PFSK-1 (cell line): Measurements from ENCODE around the gene COA4.

Experiments used
- FOXP2 ChIP-seq: optimal IDR thresholded peaks from 2 replicates; pipeline ENCODE3; 2011; ENCODE audit warnings: borderline replicate concordance, control low read depth, inconsistent platforms; ENCODE audit not compliant: insufficient read depth; ENCODE audit errors: extremely low read length, extremely low read depth
- POLR2AphosphoS5 ChIP-seq: IDR thresholded peaks from 2 replicates; pipeline ENCODE4 v1.6.1; 2012; ENCODE audit warnings: low read depth, mild to moderate bottlenecking, control low read depth, low read length, moderate library complexity
- SIN3A ChIP-seq: IDR thresholded peaks from 2 replicates; pipeline ENCODE4 v1.6.1; 2012; ENCODE audit warnings: mild to moderate bottlenecking, low read length, moderate library complexity, borderline replicate concordance; ENCODE audit not compliant: insufficient read depth
- TAF1 ChIP-seq: IDR thresholded peaks from 2 replicates; pipeline ENCODE4 v1.6.1; 2012; ENCODE audit warnings: low read length, control low read depth, borderline replicate concordance; ENCODE audit not compliant: insufficient read depth
- TF ChIP-seq, protein P1 (sequence below), 2 experiments: IDR thresholded peaks; 2 replicates each; pipeline versions ENCODE4 v1.6.1 to v1.8.0; 2011 to 2012; ENCODE audit warnings: low read depth in 2 of 2, low read length in 2 of 2, control low read depth in 1 of 2, inconsistent platforms in 1 of 2, mild to moderate bottlenecking in 1 of 2, moderate library complexity in 1 of 2; ENCODE audit not compliant: insufficient read depth in 1 of 2

COA4 gene

DNA sequence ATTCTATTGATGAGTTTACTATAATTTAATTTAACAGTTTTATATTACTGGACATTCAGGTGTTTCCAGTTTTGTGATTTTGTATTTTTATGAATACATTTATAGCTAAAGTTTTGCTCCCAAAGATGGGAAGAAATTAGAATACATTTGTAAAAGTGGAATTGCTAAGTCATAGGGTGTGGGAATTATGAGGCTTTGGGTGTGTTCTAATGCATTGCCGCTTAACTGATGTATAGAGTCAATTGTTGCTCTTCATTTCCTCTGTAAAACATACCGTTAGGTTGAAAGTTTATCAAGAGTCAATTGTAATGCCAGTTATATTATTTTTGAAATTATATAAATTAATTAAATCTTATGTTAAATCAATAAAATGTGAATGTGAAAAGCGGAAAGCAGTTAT is 16.4 kb upstream of the COA4 start:
- TF ChIP-seq POLR2AphosphoS5, result no peak
- no peak for TF ChIP-seq FOXP2
- no peak for TF ChIP-seq SIN3A

DNA sequence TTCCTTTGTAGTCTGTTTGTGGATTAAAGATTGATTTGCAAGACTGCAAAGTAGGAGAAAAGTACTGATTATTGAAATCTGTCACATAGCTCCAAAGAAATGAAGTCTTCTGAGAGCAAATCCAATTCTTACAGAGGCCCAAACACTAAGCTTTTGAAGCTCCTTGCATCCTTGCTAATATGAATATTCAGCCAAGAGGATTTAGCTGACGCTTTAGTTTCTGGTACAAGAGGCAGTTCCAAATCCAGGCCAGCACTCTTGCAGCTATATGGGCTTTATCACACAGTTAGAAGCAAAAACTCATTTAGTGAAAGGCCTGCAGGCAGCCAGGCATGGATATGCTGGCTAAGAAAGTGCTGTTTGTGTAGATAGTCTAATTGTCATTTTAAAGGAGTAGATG is 12.9 kb upstream of the COA4 start:
- TF ChIP-seq FOXP2 (no peak), SIN3A (no peak), POLR2AphosphoS5 (no peak), TAF1 (no peak)
- TF ChIP-seq, protein P1, sequence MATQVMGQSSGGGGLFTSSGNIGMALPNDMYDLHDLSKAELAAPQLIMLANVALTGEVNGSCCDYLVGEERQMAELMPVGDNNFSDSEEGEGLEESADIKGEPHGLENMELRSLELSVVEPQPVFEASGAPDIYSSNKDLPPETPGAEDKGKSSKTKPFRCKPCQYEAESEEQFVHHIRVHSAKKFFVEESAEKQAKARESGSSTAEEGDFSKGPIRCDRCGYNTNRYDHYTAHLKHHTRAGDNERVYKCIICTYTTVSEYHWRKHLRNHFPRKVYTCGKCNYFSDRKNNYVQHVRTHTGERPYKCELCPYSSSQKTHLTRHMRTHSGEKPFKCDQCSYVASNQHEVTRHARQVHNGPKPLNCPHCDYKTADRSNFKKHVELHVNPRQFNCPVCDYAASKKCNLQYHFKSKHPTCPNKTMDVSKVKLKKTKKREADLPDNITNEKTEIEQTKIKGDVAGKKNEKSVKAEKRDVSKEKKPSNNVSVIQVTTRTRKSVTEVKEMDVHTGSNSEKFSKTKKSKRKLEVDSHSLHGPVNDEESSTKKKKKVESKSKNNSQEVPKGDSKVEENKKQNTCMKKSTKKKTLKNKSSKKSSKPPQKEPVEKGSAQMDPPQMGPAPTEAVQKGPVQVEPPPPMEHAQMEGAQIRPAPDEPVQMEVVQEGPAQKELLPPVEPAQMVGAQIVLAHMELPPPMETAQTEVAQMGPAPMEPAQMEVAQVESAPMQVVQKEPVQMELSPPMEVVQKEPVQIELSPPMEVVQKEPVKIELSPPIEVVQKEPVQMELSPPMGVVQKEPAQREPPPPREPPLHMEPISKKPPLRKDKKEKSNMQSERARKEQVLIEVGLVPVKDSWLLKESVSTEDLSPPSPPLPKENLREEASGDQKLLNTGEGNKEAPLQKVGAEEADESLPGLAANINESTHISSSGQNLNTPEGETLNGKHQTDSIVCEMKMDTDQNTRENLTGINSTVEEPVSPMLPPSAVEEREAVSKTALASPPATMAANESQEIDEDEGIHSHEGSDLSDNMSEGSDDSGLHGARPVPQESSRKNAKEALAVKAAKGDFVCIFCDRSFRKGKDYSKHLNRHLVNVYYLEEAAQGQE (IDR thresholded peaks at IDR 0.05; ENCODE audit: insufficient read depth in 1 of 2, low read depth in 2 of 2, low read length in 2 of 2), result no peak

DNA sequence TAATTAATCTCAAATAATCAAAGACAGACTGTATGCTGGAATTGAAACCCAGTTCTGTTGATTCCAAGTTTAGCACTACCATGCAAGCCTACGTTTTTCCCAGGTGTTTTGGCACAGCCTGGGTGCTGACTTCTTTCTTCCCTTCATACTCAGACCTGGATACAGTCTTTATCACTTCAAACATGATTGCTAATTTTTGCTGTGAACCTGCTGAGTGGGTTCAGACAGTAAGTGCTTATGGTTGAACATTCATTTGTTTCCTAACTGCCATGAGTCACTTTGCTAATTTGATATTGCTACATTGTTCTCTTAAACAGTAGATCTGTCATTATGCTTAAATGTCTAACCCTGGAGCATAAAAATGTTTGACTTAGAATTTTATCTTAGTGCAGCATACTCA is 12.4 kb upstream of the COA4 start:
- TF ChIP-seq POLR2AphosphoS5 (no peak), FOXP2 (no peak), TAF1 (no peak)

DNA sequence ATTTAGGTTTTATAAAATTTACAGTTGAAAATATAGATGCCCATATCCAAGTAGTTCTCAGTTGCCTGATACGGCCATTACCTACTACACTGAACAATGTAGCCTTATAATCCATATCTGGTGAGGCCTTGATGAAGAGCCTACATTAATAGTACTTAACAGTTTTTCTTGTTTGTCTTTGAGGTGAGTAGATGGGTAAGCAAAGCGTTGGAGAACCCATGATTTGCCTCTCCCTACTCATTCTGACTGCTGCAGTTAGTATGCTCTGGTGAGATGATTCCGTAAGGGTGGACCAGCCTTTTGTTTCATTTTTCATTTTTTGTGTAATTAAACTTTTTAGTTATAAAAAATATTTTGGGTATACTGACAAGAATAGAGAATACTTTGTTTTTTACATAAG is 11.6 kb upstream of the COA4 start:
- TF ChIP-seq FOXP2 (no peak), SIN3A (no peak), POLR2AphosphoS5 (no peak), TAF1 (no peak)
- TF ChIP-seq, protein P1 (IDR thresholded peaks at IDR 0.05; ENCODE audit: insufficient read depth in 1 of 2, low read depth in 2 of 2, low read length in 2 of 2), result no peak

DNA sequence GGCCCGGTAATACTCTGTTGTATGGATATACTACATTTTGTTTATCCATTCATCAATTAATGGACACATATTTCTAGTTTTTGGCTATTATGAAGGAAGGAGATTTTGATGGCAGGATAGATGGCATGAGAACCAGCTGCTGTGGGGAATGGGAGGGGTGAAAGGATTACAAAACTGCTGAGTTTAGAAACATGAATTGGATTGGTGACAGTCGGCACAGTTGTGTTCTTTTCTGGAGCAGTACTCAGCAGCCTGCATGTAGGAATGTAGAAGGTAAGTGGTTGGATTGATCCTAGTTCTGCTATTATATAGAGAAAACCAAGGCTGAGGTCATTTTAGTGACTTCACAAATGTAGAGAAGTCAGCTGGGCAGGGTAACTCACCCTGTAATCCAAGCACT is 7.2 kb upstream of the COA4 start:
- TF ChIP-seq FOXP2 (no peak), POLR2AphosphoS5 (no peak), TAF1 (no peak), SIN3A (no peak)
- TF ChIP-seq, protein P1 (IDR thresholded peaks at IDR 0.05; ENCODE audit: insufficient read depth in 1 of 2, low read depth in 2 of 2, low read length in 2 of 2), result no peak

DNA sequence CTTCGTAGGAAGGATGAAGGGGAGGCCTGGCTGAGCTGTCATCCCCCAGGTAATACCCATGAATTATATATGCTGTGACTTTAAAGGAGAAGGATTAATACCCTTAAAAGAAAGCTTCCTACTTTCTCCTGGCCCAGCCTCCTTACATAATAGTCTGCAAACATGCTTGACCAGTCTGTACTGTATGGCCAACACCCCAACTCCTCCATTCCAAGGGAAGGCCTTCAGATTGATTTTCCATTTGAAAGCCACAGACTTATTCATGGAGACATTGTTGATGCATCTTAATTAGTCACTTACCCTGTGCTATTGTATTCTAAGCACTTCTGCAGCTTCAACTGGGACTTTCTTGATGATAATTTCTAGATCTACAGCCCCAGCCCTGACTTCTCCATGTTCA is 2.1 kb upstream of the COA4 start:
- TF ChIP-seq TAF1 (no peak), POLR2AphosphoS5 (no peak), SIN3A (no peak), FOXP2 (no peak)
- TF ChIP-seq, protein P1 (IDR thresholded peaks at IDR 0.05; ENCODE audit: insufficient read depth in 1 of 2, low read depth in 2 of 2, low read length in 2 of 2), result no peak
